Mucosa of stomach (tissue), 1 donor: ENCODE results near the gene NOL4L.
"Not testable (repeated sequence)": the region's sequence is repeated elsewhere in the genome, so short reads cannot be mapped to it uniquely, and the experiment has no call there.

Experiments
- H3K27me3 ChIP-seq: one replicate; pipeline ENCODE4 v1.7.0; 2013; ENCODE audit warnings: mild to moderate bottlenecking, low read length; ENCODE audit not compliant: control insufficient read depth, insufficient read depth
- H3K36me3 ChIP-seq: one replicate; pipeline ENCODE4 v1.7.0; 2013; ENCODE audit warnings: low read length; ENCODE audit not compliant: control insufficient read depth, insufficient read depth
- H3K4me1 ChIP-seq: one replicate; pipeline ENCODE4 v1.7.0; 2013; ENCODE audit warnings: mild to moderate bottlenecking, low read length; ENCODE audit not compliant: control insufficient read depth, insufficient read depth
- H3K4me3 ChIP-seq: one replicate; pipeline ENCODE4 v1.7.0; 2013; ENCODE audit warnings: low read length
- H3K9ac ChIP-seq: one replicate; pipeline ENCODE4 v1.7.0; 2013; ENCODE audit warnings: mild to moderate bottlenecking, low read length, moderate library complexity
- H3K9me3 ChIP-seq: one replicate; pipeline ENCODE4 v1.7.0; 2013; ENCODE audit warnings: mild to moderate bottlenecking, low read length, moderate library complexity; ENCODE audit not compliant: control insufficient read depth
- donor health status: Pancreatic carcinoma.

The NOL4L gene

DNA sequence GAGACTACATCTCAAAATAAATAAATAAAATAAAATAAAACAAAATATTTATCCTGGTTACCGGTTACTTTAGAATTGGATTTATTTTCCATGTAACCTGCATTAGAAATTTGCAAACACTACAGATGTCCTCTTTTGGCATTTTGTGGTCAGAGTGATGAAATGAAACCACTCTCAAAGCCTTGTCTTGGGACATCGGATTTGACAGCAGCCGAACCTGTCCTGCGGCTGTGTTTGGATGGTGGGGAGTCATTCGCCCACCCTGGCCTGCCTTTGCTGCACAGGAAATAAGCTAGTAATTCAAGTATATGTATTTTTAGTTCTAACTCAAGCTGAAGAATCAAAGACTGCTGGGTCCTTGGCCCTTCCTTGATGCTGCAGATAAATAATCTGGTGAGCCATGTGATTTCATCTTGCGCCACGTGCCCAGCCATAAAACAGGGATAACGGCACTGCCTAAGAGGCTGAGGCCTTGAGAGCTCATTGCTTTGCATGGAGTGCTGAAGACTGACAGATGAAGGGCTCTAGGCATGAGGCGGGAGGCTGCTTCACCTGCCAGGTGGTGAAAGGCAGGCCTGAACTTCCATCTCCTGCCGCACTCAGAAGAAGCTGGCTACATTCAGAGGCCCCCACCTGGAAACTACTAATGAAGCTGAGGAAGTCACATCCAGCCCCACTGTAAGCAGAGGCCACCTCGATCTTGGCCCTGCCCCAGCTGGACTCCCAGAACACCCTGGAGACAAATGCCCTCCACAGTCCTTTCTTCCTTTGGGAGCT lies 76.9 kb downstream of the NOL4L start:
- Histone ChIP-seq H3K9ac (no peak overlapping the region), H3K9me3 (no peaks in the 10 kb centered on the region), H3K4me3 (no peak overlapping the region), H3K27me3 (no peaks in the 10 kb centered on the region), H3K4me1 (peaks cover 12% of the 10 kb centered on the region), H3K36me3 (no peaks in the 10 kb centered on the region)

DNA sequence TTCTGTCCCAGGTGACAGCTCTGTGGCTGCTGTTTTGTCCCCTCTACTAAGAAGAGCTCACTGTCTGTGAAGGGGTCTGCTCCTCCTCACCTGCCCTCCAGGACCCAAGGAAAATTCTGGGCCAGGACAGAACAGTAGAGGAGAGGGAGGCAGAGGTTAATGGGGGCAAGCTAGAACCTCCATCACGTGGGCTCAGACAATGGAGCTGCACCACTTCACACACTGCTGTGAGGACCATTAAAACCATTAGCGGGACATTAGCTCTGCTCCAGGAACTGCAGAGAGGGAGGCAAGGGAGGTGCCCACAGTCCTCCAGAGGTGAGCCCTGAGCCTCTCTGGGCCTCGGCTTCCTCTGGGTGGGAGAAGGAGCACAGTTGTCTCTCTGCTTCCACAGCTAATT lies 78.4 kb downstream of the NOL4L start:
- H3K9ac ChIP-seq: no peak overlapping the region
- H3K4me3 ChIP-seq: no peak overlapping the region
- peaks cover 12% of the 10 kb centered on the region for H3K4me1 ChIP-seq
- H3K27me3 ChIP-seq: no peaks in the 10 kb centered on the region
- no peaks in the 10 kb centered on the region for H3K9me3 ChIP-seq
- no peaks in the 10 kb centered on the region for H3K36me3 ChIP-seq

GRCh38 chr20:32505723-32506473 lies 79.2 kb downstream of the NOL4L start:
- H3K27me3 ChIP-seq: no peaks in the 10 kb centered on the region
- no peak overlapping the region for H3K4me3 ChIP-seq
- H3K9me3 ChIP-seq: no peaks in the 10 kb centered on the region
- no peak overlapping the region for H3K9ac ChIP-seq
- no peaks in the 10 kb centered on the region for H3K36me3 ChIP-seq
- peaks cover 7% of the 10 kb centered on the region for H3K4me1 ChIP-seq

DNA sequence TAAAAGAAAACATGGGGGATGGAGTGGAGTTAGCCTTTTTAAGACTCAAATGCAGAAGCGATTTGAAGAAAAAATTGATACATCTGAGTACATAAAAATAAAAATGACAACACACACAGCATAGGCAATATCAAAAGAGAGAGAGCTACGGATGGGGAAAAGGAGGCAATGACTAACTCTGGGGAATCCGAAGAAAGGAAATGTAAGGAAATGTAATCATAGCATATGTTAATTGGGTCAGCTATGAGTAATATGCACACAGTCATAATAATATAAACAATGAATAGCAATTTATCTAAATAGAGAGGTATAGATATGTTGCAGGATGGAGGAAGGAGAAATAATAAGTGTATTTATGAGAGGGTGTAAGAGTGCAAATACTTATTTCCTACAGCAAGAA lies 83.4 kb downstream of the NOL4L start:
- Histone ChIP-seq H3K4me1 (no peaks in the 10 kb centered on the region), H3K36me3 (no peaks in the 10 kb centered on the region), H3K9me3 (no peaks in the 10 kb centered on the region), H3K9ac (no peak overlapping the region), H3K4me3 (no peak overlapping the region), H3K27me3 (no peaks in the 10 kb centered on the region)

DNA sequence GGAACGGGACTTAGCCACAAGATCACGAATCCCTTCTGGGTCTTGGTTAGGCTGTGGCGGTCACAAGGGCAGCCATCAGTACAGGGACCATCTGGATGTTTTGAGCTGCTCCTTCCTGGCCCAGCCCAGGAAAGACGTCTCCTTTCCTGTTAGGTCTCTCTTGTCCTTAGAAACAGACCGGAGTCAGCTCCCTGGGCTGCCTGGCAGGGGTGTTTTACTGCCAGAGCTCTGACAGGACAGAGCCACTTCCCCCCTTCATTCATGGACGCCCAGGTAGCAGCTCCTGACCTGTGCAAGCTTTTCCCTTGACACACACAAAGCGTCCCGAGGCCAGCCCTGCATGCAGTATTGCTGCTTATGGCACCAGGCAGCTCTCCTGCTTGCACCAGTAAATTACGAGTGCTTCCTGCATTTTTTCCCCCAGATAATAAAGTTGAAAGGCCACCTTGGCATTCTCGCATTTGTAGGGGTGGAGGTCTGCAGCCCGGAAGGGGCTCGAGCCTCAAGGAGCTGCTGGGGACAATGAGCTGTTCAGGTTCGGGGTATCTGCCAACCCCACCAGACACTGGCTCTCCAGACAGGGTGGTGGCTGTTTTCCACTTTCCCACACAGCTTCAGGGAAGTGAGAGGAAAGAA lies 87.4 kb downstream of the NOL4L start:
- H3K4me3 ChIP-seq: no peak overlapping the region
- no peaks in the 10 kb centered on the region for H3K4me1 ChIP-seq
- H3K9me3 ChIP-seq: no peaks in the 10 kb centered on the region
- no peaks in the 10 kb centered on the region for H3K27me3 ChIP-seq
- H3K9ac ChIP-seq: no peak overlapping the region
- no peaks in the 10 kb centered on the region for H3K36me3 ChIP-seq

DNA sequence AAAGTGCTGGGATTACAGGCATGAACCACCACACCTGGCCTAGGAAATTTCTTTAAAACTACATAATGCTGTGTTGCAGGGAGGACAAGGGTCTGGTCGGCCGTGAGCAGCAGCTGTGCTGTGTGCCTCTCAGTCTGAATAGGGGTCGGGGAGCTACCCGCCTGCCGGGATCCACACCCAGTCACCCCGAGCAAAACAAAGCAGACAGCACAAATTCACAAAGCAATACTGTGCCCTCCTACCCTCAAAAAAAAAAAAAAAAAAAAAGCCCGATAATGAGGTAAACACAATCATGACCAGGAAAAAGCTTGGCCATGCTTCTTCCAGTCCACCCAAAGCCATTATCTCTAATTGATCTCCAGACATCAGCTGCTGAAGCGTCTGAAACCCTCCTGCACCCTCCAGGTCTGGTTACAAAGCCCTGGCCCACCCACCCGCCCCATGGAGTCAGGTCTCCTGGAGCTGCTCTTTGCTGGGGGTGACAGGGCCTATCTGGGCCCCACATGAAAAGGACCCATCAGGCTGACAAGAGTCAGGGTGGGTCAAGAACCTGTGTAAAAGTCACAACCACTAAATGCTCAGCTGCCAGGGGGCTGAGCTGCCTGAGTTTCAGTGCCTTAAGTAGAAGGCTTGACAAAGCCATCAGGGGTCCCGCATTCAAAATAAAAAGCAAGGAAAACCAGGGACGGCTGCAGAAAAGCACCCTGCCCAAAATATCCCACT lies 88.2 kb downstream of the NOL4L start:
- no peaks in the 10 kb centered on the region for H3K4me1 ChIP-seq
- no peak overlapping the region for H3K4me3 ChIP-seq
- no peaks in the 10 kb centered on the region for H3K36me3 ChIP-seq
- no peaks in the 10 kb centered on the region for H3K9me3 ChIP-seq
- H3K9ac ChIP-seq: no peak overlapping the region
- H3K27me3 ChIP-seq: no peaks in the 10 kb centered on the region

GRCh38 chr20:32495949-32496348 lies 89.2 kb downstream of the NOL4L start:
- H3K4me1 ChIP-seq: no peaks in the 10 kb centered on the region
- H3K4me3 ChIP-seq: no peak overlapping the region
- no peaks in the 10 kb centered on the region for H3K36me3 ChIP-seq
- H3K9ac ChIP-seq: no peak overlapping the region
- no peaks in the 10 kb centered on the region for H3K9me3 ChIP-seq
- H3K27me3 ChIP-seq: no peaks in the 10 kb centered on the region

DNA sequence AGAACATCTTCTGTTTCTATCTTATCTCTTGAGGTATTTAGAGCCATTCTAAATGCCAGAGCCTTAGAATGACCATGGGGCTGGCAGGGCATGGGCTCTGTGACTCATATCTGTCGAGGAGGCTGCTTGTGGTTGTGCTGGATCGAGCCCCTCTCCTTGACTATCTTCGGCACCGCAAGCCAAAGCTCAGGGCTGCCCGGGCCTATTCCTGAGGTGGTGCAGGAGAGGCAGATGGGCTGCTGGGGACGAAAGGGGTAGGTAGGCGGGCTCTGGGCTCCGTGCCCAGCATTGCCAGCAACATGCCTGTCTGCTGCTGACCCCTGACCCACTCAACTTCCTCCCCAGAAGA lies 89.9 kb downstream of the NOL4L start:
- no peaks in the 10 kb centered on the region for H3K9me3 ChIP-seq
- H3K9ac ChIP-seq: no peak overlapping the region
- H3K27me3 ChIP-seq: no peaks in the 10 kb centered on the region
- H3K4me3 ChIP-seq: no peak overlapping the region
- H3K36me3 ChIP-seq: no peaks in the 10 kb centered on the region
- H3K4me1 ChIP-seq: no peaks in the 10 kb centered on the region

- H3K4me3 ChIP-seq: no peak overlapping the region
- no peak overlapping the region for H3K9ac ChIP-seq
- H3K27me3 ChIP-seq: no peaks in the 10 kb centered on the region
- no peaks in the 10 kb centered on the region for H3K36me3 ChIP-seq
- H3K9me3 ChIP-seq: no peaks in the 10 kb centered on the region
- no peaks in the 10 kb centered on the region for H3K4me1 ChIP-seq
Observed at GRCh38 chr20:32494483-32495216, 90.5 kb downstream of the NOL4L start.

DNA sequence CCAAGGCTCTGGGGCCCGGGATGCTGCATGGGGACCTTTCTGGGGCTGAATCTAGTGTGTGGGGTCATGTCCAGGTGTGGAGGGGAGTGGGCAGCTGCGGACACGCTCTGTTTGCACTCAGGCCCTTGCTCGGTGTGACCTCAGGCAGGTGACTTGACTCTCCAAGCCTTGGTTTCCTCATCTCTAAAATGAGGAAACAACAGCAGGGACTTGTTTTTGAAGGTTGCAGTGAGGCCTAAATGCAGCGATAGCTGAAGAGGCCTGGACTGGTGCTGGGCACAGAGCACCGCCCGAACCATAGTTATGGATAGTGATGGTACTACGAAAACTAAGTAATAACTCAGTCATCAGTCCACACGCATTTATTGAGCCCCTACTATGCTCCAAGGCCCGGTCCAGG lies 91.8 kb downstream of the NOL4L start:
- Histone ChIP-seq H3K4me1 (no peaks in the 10 kb centered on the region), H3K27me3 (no peaks in the 10 kb centered on the region), H3K9me3 (no peaks in the 10 kb centered on the region), H3K9ac (no peak overlapping the region), H3K4me3 (no peak overlapping the region), H3K36me3 (no peaks in the 10 kb centered on the region)

DNA sequence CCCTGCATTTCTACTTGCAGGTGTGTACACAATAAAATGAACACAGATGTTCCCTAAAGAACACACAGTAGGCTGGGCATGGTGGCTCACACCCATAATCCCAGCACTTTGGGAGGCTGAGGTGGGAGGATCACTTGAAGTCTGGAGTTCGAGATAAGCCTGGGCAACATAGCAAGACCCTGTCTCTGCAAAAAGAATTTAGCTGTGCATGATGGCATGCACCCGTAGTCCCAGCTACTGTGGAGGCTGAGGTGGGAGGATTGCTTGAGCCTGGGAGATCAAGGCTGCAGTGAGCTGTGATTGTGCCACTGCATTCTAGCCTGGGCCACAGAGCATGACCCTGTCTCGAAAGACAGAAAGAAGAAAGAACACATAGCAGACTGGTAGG lies 93.4 kb downstream of the NOL4L start:
- not testable (repeated sequence) for H3K4me3 ChIP-seq, H3K4me1 ChIP-seq, H3K9ac ChIP-seq, H3K27me3 ChIP-seq, H3K36me3 ChIP-seq, H3K9me3 ChIP-seq
